Kasumi-1 (cell line): ENCODE results near the gene ZNF680.
"Not testable (repeated sequence)": the region's sequence is repeated elsewhere in the genome, so short reads cannot be mapped to it uniquely, and the experiment has no call there.

Experiments used
- DNase-seq, 2 experiments: peaks; one replicate each; lab custom pipeline; 2025; lab: John Stamatoyannopoulos, UW

ZNF680 gene

DNA sequence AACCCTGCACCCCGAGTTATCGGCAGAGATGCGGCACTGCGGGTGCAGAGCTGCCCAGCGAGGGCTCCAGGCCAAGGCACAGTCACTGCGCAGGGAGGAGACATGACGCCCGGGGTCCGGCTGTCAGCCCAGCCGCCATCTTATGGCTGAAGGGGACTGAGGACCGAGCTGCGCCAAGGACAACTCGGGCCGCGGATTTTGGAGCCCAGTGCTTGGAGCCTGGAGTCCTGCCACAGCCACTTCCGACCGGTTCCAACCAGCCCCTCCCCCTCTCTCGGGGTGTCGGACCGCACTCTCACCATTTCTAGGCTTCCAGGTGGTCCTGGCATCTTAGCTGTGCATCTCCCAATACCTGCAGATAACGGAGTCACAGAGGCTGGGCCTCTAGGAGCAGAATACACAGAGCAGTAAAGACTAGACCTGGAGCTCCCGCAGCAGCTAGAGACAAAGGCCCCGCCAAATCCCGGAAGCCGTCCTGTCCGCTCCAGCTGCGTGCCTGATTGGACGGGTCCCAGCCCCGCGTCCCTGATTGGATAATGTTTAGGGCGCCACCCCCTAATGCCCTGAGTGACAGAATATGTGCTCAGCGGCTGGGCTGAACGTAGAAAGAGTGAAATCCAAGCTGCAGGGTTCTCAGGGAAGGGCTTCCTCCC is at the start of gene ZNF680:
ZNF680 (minus strand) TSS at position 446 of the 653 bp plus-strand sequence; CDS start at position 329, 117 bp downstream.
- DNase-seq, result peak; percentile 95 to 99

DNA sequence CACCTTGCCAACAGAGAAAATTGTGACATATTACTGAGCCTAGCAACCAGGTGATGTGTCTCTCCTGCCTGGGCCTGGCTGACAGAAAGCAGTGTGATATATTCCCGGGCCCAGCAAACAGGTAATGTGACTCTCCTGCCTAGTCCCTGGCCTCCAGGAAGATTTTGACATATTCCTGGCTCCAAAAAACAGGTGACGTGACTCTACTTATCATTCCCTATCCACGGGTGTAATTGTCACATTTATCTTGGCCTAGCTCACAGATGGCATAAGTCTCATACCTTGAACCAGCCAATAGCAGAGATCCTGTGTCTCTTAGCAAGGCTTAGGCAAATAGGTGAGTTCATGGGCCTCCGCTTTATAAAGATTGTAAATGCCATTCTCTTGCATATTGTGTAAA is 49.6 kb upstream of the ZNF680 start:
- DNase-seq, result no peak

DNA sequence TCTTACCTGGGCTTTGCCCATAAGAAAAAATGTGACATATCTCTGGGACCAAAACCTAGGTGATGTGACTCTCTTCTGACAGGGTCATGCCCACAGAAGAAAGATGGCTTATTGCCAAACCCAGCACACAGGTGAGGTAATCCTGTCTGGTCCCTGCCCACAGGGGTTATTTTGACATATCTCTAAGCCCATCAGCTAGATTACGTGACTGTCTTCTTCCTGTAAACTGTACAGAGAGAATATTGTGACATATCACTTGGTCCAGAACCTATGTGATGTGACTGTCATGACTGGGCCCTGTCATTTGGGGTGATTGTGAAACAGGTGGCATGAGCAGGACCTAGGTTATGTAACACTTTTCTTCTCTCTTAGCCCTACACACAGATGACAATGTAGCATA is 48.8 kb upstream of the ZNF680 start:
- no peak for DNase-seq

DNA sequence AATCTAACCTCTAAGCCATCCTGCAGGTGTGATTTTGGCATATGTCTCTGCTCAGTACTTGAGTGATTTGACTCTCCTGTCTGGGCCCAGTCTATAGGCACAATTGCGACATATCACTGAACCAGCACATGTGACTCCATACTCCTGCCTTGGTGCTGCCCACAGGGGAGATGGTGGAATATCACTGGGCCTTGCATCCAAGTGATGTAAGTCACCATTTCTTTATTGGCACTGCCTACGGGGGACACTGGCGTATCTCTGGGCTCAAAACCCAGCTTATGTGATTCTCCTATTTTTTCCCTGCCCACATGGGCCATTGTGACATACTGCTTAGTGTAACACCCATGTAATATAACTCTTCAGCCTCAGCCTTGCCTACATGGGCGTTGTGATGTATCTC is 48.1 kb upstream of the ZNF680 start:
- no peak for DNase-seq

DNA sequence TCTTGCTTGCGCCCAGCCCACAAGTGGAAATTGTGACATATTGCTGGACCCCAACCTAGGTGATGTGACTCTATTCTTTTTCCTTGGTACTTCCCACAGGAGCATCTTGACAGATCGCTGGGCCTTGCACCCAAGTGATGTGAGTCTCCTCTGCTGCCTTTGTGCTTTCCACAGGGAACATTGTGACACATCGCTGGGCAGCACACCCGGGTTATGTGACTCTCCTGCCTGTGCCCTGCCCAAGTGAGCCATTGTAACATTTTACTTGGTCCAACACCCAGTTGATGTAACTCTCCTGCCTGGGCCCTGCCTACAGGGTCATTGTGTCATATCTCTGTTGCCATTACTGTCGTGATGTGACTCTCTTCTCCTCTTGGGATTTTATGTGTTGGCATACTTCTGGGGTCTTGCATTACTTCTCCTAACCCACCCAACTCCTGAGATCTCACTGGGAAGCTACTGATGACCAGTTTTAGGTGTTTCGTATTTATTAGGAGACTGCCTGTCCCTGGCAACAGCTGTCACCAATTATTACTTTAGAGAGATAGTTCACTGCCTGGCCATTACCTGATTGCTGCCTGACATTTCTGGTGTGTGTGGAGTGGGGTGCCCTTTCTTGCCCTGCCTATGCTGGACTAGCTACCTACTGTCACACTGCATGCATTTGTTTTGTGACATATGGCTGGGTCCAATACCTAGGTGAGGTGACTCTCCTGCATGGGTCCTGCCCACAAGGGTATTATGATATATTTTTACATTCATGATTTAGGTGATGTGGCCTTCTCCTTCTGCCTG is 45.4 kb upstream of the ZNF680 start:
- no peak for DNase-seq

DNA sequence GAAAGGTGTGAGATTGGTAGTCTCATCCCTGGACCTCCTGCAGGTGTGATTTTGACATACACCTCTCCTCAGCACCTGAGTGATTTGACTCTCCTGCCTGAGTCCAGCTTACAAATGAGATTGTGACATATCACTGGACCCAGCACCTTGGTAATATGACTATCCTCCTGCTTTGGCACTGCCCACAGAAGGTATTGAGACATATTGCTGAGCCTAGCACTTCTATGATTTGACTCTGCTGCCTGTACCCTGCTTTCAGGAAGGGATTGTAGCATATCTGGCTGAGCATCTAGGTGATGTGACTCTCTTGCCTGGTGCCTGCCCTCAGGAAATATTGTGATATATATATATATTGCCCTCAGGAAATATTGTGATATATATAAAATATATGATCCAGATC is 43.5 kb upstream of the ZNF680 start:
- no peak for DNase-seq

DNA sequence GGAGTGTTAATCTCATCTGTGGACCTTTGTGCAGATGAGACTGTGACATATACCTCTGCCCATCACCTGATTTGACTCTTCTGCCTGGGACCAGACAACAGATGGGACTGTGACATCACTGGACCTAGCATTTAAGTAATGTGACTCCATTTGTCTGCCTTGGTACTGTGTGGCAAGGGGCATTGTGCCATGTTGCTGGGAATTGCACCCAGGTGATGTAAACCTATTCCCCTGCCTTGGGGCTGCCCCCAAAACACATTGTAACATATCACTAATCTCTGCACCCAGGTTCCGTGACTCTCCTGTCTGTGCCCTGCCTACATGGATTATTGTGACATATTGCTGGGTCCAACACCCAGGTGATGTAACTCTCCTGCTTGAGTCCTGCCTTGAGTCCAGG is 40.4 kb upstream of the ZNF680 start:
- DNase-seq, result no peak

DNA sequence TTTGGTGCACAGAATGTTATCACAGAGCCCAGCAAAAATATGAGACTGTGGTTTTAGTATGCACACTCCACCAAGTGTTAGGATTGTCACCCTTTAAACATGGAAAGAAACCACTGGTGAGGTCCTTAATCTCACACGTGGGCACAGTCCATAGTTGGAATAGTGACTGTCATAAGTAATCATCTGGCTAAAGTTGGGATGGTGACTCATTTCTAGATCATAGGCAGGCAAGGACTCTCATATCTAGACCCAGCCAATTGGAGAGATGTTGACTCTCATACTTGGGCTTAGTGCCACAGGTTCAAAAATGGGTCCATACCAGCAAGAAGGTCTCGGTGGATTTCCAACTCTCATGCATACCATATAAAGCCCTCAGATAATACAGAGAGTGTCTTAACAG is 39.6 kb upstream of the ZNF680 start:
- no peak for DNase-seq

DNA sequence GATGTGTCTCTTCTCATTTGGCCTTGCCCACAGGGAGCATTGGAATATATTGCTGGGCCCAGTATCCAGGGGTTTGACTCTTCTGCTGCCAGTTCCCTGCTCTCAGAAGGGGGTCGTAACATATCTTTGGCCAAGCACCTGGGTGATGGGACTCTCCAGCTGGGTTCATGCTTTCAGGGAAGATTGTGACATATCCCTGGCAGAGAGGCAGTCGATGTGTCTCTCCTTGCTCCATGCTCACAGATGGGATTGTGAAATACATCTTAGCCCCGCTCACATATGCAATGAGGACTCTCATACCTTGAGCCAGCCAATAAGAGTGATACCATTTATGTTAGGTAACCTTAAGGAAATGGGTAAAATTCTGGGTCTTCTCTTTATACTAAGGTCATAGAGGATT is 39.2 kb upstream of the ZNF680 start:
- DNase-seq, result no peak

DNA sequence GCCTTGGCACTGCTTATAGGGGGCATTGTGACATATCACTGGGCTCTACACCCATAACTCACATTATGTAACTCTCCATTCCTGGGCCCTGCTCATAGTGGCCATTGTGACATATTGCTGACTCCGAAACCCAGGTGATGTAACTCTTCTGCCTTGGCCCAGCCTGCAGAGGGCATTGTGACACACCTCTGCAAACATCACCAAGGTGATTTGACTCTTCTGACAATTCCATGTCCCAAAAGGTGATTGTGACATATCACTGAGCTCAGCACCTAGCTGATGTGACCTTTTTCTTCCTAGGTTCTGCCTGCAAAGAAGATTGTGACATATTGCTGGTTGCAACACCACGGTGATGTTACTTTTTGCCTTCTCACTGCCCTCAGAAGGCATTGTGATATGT is 36.5 kb upstream of the ZNF680 start:
- no peak for DNase-seq

DNA sequence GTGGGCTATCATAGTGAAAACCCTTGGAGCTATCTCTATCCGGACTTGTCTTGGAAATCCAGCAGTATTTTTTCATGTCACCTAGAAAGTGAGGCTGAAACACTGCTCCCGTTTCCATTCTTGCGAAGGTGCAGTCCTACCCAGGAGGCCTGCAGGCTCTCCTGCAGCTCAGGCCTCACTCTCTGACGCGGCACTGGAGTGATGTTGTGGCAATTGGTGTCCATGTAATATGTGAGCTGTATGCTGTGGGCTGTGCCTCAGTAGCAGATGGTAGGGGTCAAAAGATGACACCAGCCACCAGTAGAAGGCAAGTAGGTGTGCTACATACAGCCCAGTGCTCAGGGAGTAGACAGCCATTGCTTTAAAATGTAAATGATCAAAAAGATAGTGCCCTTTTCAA is 28.1 kb upstream of the ZNF680 start:
- DNase-seq, result no peak

DNA sequence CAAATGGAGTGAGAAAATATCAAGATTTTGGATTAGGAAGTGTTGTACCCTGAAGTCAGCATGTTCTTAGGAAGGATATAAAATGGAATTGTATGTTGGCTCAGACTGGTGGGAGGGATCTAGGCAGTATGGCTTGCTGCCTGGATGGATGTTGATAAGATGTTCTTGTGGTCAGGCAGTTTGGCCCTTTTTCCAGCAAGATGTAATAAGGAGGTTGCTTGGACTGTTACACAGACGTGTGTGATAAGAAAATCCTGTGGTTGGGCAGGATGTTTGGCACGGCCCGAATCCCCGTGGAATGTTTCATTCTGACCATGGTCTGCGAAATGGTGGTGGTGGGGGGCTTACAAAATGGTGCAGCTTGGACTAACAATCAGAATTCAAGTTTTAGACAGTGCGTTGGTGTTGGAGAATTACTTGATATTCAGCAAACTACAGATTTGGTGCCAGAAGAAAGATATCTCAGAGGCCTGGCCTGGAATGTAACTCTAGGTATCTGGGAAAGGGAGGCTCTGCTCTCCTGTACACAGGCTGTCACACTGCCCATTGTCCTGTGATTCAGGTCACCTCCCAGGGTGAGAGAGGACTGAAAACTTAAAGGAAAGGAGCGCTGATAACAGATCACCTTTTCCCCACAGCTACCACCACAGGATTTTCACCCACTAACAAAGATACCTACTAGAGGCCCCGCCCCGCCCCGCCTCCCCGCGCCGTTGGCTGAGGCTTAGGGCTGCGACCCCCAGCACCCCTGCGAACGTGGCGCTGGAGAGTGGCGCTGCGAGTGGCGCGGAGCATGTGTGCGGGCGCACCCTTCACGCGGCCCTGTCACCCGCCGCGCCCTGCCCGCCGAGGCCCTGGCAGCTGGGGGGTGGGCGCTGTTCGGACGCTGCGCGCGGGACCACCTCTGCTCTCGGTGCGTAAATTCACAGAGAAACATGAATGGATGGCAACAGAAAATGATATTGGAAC is 19.3 kb upstream of the ZNF680 start:
- DNase-seq, result no peak

DNA sequence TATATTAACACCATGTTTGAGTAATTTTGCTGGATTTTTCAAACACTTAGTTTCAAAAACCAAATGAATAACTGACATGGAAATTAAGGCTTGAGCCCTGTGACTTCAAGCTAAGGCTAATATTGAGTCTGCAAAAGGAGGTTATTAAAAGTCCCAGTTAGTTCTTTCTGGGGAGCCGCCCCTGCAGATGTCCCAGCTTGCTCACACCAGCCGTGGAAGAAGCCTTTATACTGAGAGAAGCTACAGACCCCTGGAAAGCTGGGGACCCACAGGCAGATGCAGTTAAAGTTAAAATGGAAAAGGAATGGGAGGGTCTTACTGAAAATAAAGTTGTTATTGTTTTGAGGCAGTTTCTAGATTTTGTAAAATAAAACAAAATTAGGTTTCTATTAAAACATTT is 18.5 kb upstream of the ZNF680 start:
- no peak for DNase-seq

DNA sequence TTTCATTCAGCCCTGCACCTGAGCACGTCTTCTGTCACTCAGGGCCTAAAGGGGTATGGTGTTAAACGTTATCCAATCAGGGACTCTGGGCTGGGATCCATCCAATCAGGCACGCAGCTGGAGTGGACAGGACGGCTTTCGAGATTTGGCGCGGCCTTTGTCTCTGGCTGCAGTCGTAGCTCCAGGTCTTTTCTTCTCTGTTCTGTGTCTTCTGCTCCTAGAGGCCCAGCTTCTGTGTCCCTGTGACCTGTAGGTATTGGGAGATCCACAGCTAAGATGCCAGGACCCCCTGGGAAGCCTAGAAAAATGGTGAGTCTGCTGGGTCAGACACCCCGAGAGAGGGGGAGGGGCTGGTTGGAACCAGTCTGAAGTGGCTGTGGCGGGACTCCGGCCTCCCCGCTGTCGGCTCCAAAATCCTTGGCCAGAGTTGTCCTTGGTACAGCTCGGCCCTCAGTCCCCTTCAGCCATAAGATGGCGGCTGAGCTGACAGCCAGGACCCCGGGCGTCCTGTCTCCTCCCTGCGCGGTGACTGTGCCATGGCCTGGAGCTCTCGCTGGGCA is 11.7 kb upstream of the ZNF680 start:
- no peak for DNase-seq

DNA sequence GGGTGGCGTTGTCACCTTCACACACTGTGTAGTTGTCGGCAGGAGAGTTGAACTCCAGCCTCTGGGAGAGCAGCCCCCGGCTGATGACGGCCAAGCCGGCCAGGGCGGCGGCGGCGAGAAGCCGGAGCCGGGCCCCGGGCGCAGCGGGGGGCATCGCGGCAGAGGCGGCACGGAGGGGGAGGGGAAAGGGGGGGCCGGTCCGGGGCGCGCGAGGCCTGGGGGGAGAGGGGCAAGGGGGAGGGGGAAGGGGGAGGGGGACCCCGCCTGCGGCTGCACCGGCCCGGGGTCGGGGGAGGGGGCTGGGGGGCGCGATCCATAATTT is 7.4 kb upstream of the ZNF680 start:
- not testable (repeated sequence) for DNase-seq

DNA sequence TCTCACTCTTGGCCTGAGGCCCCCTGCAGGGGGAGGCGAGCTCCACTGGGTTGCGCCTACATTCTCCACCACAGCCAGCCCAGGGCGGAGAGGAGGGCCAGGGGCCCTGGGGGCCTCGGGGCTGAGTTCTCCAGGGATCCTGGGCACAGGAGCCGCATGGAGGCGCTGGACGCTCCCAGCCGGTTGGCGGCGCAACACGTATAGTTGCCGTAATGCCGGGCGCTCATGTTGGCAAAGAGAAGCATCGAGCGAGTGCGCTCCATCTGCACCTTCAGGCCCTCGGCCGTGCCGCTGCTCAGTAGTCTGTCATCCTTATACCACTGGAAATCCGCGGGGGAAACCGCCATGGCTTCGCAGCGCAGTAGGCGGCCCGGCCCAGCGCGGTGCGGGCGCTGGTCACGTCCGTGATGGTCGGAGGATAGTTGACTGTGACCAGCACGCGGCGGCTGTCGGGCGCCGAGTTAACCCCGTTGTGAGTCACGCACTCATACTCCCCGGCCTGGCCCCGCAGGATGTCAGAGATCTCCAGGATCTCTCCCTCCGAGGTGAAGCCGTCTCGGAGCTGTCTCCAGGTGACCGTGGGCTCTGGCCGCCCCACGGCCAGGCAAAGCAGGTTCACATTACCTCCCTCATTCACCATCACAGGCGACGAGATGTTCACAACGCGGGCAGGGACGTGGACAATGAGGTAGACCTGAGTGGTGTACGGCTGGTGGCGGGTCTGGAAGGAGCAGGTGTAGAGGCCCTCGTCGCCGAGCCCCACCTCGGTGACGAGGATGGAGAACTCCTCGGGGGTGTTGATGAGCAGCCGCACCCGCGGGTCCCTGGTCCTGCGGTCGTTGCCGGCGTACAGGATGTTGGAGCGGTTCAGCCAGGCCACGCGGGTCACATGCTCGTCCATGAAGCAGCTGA is 6.8 kb upstream of the ZNF680 start:
- DNase-seq, result not testable (repeated sequence)

DNA sequence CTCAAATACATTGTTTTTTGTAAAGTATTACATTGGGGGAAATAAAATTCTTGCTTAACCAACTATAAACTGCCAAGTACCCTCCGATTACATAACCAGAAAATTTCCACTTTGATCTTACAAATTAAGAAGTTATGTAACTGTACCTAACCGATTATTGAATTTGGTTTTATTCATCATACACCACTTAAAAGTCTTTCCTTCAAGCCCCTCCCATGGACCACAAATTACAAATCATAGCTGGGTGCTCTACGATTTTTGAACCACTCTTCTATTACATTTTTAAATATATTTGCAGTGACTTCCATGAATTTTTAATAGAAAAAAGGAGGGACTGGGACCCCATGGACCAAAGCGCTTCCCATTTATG is 630 bp downstream of the ZNF680 start:
- DNase-seq, result peak in 1 of 2 experiments; percentile 19

DNA sequence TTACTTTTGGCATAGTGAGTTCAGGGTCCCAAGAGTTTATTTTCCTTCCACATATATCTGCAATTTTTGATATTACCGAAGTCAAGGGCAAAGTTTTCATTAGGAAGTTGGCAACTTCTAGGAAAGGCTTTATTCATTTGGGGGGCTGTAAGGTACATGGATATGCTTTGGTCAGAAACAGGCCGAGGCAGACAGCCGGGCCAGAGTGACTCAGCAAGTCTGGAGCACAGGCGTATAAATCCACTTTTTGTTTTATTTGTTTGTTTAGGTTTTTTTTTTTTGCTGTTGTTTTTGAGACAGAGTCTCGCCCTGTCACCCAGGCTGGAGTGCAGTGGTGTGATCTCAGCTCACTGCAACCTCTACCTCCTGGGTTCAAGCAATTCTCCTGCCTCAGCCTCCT is 3.7 kb downstream of the ZNF680 start:
- no peak for DNase-seq

DNA sequence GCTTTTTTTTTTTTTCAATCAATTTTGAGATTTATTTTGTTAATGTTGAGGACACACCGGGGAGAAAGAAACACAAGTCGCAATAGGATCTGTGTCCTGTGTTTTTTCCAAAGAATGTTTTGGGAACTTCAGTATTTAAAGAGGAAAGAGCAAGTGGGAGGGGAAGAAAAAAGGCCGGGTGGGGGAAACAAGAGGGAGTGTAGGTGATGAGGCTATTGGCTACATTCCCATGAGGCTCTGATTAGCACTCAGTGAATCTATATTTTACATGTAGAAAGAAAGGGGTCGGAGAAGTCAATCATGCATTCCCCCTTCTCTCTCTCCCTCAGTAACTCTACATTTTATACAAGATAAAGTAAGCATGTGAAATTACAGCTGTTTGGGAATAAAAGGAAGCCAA is 4.1 kb downstream of the ZNF680 start:
- no peak for DNase-seq

DNA sequence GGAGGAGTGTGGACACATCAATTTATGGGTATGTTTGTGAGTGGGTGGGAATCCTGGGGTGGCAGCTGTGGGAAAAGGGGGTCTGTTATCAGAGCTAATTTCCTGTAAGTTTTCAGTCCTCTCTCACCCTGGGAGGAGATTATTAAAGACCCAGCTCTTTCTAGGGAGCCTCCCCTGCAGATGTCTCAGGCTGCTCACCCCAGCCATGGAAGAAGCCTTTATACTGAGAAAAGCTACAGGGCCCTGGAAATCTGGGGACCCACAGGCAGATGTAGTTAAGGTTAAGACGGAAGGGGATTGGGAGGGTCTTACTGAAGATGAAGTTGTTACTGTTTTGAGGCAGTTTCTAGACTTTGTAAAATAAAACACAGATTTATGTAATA is 4.6 kb downstream of the ZNF680 start:
- no peak for DNase-seq

DNA sequence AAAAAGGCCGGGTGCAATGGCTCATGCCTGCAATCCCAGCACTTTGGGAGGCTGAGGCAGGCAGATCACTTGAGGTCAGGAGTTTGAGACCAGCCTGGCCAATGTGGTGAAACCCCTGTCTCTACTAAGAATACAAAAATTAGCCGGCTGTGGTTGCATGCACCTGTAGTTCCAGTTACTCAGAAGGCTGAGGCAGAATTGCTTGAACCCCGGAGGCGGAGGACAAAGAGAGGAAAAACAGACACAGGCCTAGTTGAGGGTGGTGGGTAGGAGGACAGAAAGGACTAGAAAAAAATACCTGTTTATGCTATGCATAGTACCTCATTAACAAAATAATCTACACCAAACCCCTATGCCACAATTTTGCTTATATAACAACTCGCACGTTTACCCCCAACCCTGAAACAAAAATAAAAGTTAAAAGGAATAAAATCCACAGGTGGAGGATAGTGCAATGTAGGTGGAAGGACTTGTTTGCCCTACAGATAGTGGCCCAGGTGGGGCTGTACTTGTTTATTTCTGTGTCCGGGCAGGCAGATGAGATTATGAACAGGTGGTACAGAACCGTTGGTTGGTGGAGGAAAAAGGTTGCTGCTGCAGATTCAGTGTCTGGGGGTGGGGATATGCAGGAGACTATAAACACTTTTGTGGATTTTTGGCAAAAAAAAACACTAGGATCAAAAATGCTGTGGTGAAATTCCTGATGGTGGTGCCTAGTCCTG is 5.1 kb downstream of the ZNF680 start:
- DNase-seq, result no peak
